Thoracic aorta (tissue), 2 donors: Measurements from ENCODE around the gene EHMT1. TPM values are rescaled to one million over a fixed set of nuclear protein-coding genes. Genes with fewer than 3 reads are reported as not detected.

Source experiments
- ATAC-seq: fragments of 150-250 bp; one replicate; pipeline ENCODE4 v1.8.0; 2017; ENCODE audit warnings: low read depth; ENCODE audit not compliant: insufficient number of reproducible peaks, low FRiP score
- DNase-seq: peaks from one replicate; pipeline ENCODE4 v3.0.0-alpha.2; 2020; ENCODE audit warnings: low spot score
- H3K27ac ChIP-seq, 2 donors: fragments of 200-600 bp; sonication (generic); 1 replicate in 1 of 2; 2 replicates in 1 of 2; pipeline ENCODE4 v1.5.1; 2016; ENCODE audit warnings: mild to moderate bottlenecking in 2 of 2, moderate library complexity in 2 of 2
- H3K27me3 ChIP-seq: fragments of 200-600 bp; sonication (generic); replicated peaks from 2 replicates; pipeline ENCODE4 v1.6.0; 2016; ENCODE audit warnings: mild to moderate bottlenecking; ENCODE audit not compliant: insufficient read depth
- H3K36me3 ChIP-seq: fragments of 200-600 bp; sonication (generic); one replicate; pipeline ENCODE4 v1.5.1; 2016
- H3K4me1 ChIP-seq, 2 donors: fragments of 200-600 bp; sonication (generic); 1 replicate in 1 of 2; 2 replicates in 1 of 2; pipeline versions ENCODE4 v1.5.1 to v1.6.0; 2016; ENCODE audit warnings: low read depth in 2 of 2, mild to moderate bottlenecking in 1 of 2; ENCODE audit not compliant: control insufficient read depth in 1 of 2
- H3K4me3 ChIP-seq: fragments of 200-600 bp; sonication (generic); 2 replicates; pipeline ENCODE4 v1.5.1; 2016; ENCODE audit warnings: mild to moderate bottlenecking
- H3K9me3 ChIP-seq: fragments of 200-600 bp; sonication (generic); 2 replicates; pipeline ENCODE4 v1.5.1; 2016
- total RNA-seq, 2 donors: library from RNA; depleted of rRNA; stranded (reverse); fragments of >200 nt; gene quantifications; one replicate each; pipeline versions ENCODE4 v1.1.0 to v1.2.3, GENCODE V29; 2016
- TF ChIP-seq, protein P1 (sequence below): fragments of 200-600 bp; sonication (generic); IDR thresholded peaks from one replicate; pipeline ENCODE4 v1.5.1; 2019; ENCODE audit warnings: antibody characterized with exemption

Gene EHMT1
- total RNA-seq, 2 donors from 2014 or later = 67.6 to 150 TPM

GRCh38 chr9:137679695-137680305, 61.0 kb downstream of the EHMT1 start:
- Histone ChIP-seq H3K9me3 (no peaks in the 10 kb centered on the region), H3K27ac (no peak overlapping the region), H3K4me3 (no peak overlapping the region), H3K36me3 (peaks cover 2% of the 10 kb centered on the region), H3K27me3 (no peaks in the 10 kb centered on the region), H3K4me1 (peaks cover 3 to 16% of the 10 kb centered on the region in 2 donors)
- TF ChIP-seq, protein P1, sequence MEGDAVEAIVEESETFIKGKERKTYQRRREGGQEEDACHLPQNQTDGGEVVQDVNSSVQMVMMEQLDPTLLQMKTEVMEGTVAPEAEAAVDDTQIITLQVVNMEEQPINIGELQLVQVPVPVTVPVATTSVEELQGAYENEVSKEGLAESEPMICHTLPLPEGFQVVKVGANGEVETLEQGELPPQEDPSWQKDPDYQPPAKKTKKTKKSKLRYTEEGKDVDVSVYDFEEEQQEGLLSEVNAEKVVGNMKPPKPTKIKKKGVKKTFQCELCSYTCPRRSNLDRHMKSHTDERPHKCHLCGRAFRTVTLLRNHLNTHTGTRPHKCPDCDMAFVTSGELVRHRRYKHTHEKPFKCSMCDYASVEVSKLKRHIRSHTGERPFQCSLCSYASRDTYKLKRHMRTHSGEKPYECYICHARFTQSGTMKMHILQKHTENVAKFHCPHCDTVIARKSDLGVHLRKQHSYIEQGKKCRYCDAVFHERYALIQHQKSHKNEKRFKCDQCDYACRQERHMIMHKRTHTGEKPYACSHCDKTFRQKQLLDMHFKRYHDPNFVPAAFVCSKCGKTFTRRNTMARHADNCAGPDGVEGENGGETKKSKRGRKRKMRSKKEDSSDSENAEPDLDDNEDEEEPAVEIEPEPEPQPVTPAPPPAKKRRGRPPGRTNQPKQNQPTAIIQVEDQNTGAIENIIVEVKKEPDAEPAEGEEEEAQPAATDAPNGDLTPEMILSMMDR = no peak
- ATAC-seq (no peak), DNase-seq (no peak)

- Histone ChIP-seq H3K4me1 (peaks cover 3 to 16% of the 10 kb centered on the region in 2 donors), H3K9me3 (no peaks in the 10 kb centered on the region), H3K36me3 (peaks cover 2% of the 10 kb centered on the region), H3K27ac (no peak overlapping the region), H3K4me3 (no peak overlapping the region), H3K27me3 (no peaks in the 10 kb centered on the region)
- ATAC-seq (no peak), DNase-seq (no peak)
- TF ChIP-seq, protein P1 = no peak
Observed at GRCh38 chr9:137680444-137681358, 61.9 kb downstream of the EHMT1 start.

- TF ChIP-seq, protein P1 = no peak
- H3K4me1 ChIP-seq = peaks cover 3 to 20% of the 10 kb centered on the region in 2 donors
- no peak for ATAC-seq
- H3K27ac ChIP-seq = no peak overlapping the region
- no peaks in the 10 kb centered on the region for H3K27me3 ChIP-seq
- no peaks in the 10 kb centered on the region for H3K9me3 ChIP-seq
- no peak overlapping the region for H3K4me3 ChIP-seq
- no peak for DNase-seq
- peaks cover 2% of the 10 kb centered on the region for H3K36me3 ChIP-seq
Observed at GRCh38 chr9:137682428-137683105, 63.8 kb downstream of the EHMT1 start.

- TF ChIP-seq, protein P1 = no peak
- Histone ChIP-seq H3K9me3 (no peaks in the 10 kb centered on the region), H3K4me3 (no peak overlapping the region), H3K27ac (no peak overlapping the region), H3K36me3 (peaks cover 2% of the 10 kb centered on the region), H3K4me1 (peaks cover 3 to 24% of the 10 kb centered on the region in 2 donors), H3K27me3 (no peaks in the 10 kb centered on the region)
- ATAC-seq (no peak), DNase-seq (no peak)
Observed at GRCh38 chr9:137683262-137683864, 64.6 kb downstream of the EHMT1 start.
